ENCODE data around the gene PIK3R5.

DNA sequence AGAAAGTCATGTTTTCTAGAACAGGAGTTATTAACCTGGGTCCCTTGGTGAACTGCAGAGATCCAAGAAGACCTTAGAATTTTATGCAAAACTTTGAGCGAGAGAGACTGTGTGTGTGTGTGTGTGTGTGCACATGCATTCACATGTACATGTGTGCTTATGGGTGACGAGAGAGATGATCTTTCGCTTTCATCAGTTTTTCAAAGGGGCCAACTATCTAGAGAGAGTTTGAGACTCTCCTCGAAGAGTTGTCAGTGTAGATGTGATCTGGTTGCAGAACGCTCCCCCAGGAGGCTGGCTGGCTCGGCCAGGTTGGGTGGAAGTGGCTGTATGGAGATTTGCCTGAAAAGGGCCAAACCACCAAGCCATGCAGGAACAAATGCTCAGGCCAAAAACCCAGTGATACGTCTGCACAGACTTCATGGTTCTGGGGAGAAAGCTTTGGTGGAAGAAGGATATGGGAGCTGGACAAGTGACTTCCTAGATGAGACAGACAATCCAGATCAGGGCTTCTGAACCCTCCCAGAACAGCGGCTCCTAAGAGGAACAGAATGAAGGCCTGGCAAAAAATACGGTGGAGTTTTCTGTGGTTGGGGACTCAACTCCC, 6.1 kb downstream of the PIK3R5 start:
- no peak for TF ChIP-seq CTCF (IDR thresholded peaks at IDR 0.05; ENCODE audit: borderline replicate concordance, extremely low read depth, low read length, poor library complexity, severe bottlenecking)
- TF ChIP-seq EZH2 (IDR thresholded peaks at IDR 0.05; ENCODE audit: borderline replicate concordance, low read depth, low read length, severe bottlenecking), result no peak

Data from DND-41 (cell line).